NCI-H2227 (cell line): ENCODE data around the gene PSMB2.
"Not testable (repeated sequence)": the region's sequence is repeated elsewhere in the genome, so short reads cannot be mapped to it uniquely, and the experiment has no call there.

Source experiments
- DNase-seq: peaks from one replicate; lab custom pipeline; 2025; ENCODE audit not compliant: unreplicated experiment; lab: John Stamatoyannopoulos, UW

Gene PSMB2

GRCh38 chr1:35594005-35594760, 47.1 kb downstream of the PSMB2 start:
- no peak for DNase-seq

- DNase-seq, result no peak
These were observed 48.1 kb downstream of the PSMB2 start for GRCh38 chr1:35592991-35593769.

DNA sequence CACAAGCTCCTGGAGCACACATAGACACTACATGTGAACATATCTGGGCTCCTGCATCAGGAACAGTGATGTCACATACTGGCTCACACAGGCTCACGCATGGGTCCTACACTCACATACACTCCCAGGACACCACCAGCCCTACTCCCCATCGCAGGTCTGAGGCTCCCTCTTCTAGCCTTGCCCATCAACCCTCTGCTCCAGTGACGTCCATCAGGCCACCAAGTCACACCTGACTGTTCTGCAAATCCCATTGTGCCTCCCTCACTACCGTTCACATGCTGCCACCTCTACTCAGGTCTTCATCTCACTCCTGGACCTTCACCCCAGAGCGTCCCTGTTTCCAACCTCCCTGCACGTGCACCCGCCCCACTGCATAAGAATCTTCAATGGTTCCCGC, 50.1 kb downstream of the PSMB2 start:
- no peak for DNase-seq

- no peak for DNase-seq
These were observed 50.8 kb downstream of the PSMB2 start for GRCh38 chr1:35590476-35591040.

DNA sequence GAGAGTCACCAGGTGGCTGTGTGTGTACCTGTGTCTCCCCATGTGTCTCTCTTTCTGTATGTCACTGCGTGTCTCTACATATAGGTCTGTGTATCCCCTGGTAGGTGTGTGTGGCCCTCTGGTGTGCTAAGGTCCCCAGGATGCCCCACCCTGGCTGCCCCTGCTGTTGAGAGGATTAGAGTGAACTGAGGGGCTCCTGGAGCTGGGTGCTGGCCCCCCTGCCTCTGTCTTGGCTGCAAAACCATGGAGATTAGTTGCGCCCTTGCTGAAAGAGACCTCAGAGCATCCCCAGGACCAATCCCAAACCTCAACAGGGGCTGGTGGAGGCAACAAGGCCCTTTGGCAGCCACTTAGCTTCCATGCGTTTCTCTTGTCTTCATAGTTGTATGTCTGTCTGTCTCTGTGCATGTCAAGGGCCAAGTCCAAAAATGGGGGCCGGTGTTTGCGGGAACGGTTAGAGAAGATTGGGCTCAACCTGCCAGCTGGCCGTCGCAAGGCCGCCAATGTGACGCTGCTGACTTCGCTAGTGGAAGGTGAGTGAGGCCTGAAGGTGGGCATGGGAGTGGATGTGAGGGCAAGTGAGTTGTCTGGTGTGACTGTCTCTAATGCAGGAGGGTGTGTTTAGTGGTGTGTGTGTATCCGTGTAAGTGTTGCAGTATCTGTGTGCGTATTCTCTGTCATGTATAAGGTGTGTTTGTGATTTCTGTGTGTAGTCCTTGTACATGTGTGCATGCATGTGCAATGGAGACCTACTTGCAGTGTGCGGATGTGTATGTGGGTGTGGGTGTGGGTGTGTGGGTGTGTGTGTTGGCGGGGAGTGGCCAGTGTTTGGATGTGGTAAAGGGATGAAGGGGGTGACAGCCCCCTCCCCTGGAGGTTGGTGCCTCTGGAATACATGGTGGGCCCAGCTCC, 51.6 kb downstream of the PSMB2 start:
- DNase-seq, result no peak

- no peak for DNase-seq
These were observed 53.0 kb downstream of the PSMB2 start for GRCh38 chr1:35588197-35588910.

DNA sequence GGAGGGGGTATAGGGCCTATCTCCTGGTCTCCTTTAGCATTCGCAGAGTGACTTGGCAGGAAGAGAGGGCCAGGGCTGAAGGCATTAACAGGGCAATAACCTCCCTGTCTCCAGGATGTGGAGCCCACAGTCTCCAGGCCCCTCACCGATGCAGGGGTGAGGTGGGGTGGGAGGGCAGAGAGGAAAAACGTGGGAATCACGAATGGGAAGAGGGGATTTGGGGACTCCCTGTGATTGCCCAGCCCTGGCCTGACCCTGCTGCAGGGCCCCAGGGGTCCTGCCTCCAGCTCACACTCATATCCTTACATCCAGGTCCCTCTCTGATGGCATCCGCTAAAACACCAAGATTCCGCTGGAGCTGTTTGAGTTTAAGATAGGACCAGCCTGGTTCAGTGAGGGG, 53.6 kb downstream of the PSMB2 start:
- DNase-seq, result no peak

DNA sequence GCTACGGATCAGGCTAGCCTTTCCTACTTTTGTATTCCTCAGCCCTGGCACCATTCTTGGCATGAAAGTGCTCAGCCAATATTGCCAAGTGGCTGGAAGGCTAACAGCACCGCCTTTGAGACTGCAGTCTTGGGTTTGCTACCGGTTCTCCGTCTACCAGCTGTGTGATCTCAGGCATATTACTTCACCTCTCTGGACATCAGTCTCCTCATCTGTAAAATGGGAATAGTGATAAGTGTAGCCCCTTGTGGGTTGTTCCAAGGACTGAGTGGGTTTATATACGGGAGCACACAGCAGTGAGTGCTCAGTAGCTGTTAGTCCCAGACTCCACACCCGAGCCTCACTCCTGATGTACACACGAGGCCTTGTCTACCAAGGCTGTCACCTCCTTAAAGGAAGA, 54.5 kb downstream of the PSMB2 start:
- no peak for DNase-seq

- not testable (repeated sequence) for DNase-seq
These were observed 55.5 kb downstream of the PSMB2 start for GRCh38 chr1:35585805-35586204.

- DNase-seq, result no peak
These were observed 56.0 kb downstream of the PSMB2 start for GRCh38 chr1:35585281-35585680.

DNA sequence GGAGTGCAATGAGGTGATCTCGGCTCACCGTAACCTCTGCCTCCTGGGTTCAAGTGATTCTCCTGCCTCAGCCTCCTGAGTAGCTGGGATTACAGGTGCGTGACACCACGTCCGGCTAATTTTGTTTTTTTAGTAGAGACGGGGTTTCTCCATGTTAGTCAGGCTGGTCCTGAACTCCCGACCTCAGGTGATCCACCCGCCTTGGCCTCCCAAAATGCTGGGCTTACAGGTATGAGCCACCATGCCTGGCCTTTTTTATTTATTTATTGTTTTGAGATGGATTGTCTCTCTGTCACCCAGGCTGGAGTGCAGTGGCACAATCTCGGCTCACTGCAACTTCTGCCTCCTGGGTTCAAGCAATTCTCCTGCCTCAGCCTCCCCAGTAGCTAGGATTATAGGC, 59.7 kb downstream of the PSMB2 start:
- not testable (repeated sequence) for DNase-seq

DNA sequence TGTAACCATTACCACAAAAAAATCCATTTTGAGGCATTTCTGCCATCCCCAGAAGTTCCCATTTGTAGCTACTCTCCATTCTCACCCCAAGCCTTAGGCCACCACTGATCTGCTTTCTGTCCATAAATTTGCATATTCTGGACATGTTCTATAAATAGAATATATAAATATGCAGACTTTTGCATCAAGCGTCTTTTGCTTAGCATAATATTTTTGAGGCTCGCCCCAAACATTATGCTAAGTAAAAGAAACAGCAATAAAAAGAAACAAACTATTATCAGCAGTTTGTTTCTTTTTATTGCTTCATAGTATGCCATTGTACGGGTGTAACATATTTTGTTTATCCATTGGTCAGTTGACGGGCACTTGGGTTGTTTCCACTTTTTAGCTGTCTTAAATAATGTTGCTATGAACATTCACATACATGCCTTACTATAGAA, 60.4 kb downstream of the PSMB2 start:
- DNase-seq, result no peak

GRCh38 chr1:35577071-35577998, 64.0 kb downstream of the PSMB2 start:
- DNase-seq, result no peak

DNA sequence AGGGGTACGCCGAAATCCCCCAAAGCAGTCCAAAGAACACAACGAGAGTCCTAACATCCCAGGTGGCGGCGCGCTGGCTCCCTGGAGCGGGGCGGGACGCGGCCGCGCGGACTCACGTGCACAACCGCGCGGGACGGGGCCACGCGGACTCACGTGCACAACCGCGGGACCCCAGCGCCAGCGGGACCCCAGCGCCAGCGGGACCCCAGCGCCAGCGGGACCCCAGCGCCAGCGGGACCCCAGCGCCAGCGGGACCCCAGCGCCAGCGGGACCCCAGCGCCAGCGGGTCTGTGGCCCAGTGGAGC, 64.6 kb downstream of the PSMB2 start:
- not testable (repeated sequence) for DNase-seq

DNA sequence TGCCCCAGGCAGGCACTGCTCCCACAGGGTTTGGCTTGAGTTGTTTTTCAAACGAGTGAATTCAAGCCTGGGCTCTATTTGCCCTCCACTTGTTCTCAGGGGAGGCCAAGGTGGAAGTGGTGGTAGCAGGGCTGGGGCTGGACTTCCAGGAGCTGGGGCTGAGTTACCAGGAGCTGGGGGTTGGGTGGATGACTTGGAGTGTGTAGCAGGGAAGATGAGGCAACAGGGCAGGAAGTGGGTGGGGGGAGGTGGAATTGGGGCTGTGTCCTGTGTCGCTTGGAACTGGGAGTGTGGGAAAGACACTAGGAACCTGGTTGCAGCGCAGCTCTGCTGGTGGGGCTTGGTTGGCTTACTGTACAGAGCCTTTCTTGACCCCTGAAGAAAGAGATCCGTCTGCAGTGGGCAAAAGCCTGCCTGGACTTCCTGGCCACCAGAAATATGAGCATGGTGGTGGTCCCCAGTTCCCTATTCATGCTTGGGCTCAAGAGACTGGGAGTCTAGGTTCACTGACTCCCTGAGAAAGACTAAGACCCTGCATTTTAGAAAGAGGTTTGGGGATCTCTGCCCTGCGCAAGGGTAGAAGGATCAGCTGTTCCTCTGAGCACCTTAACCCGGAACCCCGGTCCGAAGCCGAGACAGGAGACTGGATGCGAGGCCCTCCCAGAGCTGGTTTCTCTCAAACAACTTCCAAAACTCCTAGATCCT, 65.1 kb downstream of the PSMB2 start:
- no peak for DNase-seq

- DNase-seq, result no peak
These were observed 65.8 kb downstream of the PSMB2 start for GRCh38 chr1:35575416-35575958.

DNA sequence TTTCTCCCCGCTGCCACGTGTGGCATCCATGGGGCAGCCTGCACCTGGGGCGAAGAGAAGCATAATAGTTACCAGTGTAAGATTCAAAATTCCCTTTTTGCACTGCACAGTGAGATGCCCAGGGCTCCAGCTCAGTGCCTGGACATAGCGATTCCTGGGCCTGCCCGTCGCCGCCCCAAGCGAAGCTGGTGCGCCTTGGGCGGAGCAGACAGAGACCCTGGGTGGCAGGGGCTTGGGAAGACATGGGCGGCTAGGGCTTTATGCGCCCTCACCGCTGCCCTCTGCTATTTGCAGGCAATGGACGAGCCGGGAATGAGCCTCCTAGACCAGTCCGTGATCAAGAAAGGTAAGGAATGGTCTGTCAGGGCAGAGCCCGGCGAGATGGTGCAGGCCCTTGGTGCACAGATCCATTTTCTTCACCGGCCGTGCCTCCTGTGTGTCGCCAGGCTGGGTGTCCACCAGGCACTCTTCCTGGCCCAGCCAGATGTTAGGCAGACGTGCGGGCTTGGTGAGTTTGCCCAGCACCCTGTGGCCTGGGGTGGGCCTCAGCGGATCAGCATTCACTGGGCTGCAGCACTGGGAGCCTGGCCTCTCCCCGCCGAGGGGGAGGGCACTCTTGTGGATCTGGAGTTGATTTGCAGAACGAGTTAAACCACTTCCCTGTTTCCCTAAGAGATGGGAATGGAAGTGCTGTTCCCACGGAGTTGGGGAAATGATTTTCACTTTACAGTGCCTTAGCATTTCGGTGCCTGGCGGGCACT, 66.5 kb downstream of the PSMB2 start:
- DNase-seq, result no peak

- DNase-seq, result no peak
These were observed 67.1 kb downstream of the PSMB2 start for GRCh38 chr1:35574125-35574654.
